ENCODE measurements around the gene GRID2IP. TPM values are rescaled to one million over a fixed set of nuclear protein-coding genes. Genes with fewer than 3 reads are reported as not detected.

GRID2IP gene
- total RNA-seq, 1 donor from 2014 or later, result 0.13 TPM

DNA sequence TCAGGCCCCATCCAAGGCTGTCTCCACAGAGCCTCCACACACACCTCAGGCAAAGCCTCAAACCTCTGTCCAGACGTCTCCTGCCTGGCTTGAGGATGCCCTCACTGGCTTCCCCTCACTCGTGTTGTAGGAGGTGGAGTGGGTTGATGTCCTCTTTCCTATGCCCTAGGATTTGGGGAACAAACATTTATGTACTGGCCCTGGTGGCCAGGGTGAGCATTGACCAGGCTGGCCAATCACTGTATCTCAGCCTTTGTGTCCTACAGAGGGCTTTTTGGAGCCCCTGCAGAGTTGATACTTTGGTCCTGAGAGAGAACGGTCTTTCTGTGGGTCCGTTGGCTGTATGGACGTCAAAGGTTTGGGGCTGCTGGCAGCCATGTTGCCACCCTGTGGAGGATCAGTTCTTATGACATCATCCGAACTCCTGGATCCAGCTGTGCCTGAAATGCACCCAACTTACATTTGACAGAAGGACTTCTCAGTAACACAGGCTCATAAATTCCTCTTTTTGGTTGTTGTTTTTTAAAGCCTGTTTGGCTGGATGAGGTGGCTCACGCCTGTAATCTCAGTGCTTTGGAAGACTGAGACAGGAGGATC lies 2.3 kb upstream of the GRID2IP start:
- Histone ChIP-seq H3K4me3 (ENCODE audit: low read depth, low read length) (no peak overlapping the region), H3K36me3 (ENCODE audit: control insufficient read depth, insufficient read depth, low read length) (no peaks in the 10 kb centered on the region), H3K27me3 (ENCODE audit: control insufficient read depth, insufficient read depth, low read length) (no peaks in the 10 kb centered on the region)
- DNase-seq (ENCODE audit: low read depth), result no peak
- no peak for TF ChIP-seq CTCF (IDR thresholded peaks at IDR 0.05; ENCODE audit: insufficient read depth, low read length, poor library complexity, severe bottlenecking)

- no peak for DNase-seq (ENCODE audit: low read depth)
- Histone ChIP-seq H3K27me3 (ENCODE audit: control insufficient read depth, insufficient read depth, low read length) (no peaks in the 10 kb centered on the region), H3K4me3 (ENCODE audit: low read depth, low read length) (no peak overlapping the region), H3K36me3 (ENCODE audit: control insufficient read depth, insufficient read depth, low read length) (no peaks in the 10 kb centered on the region)
- no peak for TF ChIP-seq CTCF (IDR thresholded peaks at IDR 0.05; ENCODE audit: insufficient read depth, low read length, poor library complexity, severe bottlenecking)
Observed at GRCh38 chr7:6547400-6547799, 3.9 kb downstream of the GRID2IP start.

DNA sequence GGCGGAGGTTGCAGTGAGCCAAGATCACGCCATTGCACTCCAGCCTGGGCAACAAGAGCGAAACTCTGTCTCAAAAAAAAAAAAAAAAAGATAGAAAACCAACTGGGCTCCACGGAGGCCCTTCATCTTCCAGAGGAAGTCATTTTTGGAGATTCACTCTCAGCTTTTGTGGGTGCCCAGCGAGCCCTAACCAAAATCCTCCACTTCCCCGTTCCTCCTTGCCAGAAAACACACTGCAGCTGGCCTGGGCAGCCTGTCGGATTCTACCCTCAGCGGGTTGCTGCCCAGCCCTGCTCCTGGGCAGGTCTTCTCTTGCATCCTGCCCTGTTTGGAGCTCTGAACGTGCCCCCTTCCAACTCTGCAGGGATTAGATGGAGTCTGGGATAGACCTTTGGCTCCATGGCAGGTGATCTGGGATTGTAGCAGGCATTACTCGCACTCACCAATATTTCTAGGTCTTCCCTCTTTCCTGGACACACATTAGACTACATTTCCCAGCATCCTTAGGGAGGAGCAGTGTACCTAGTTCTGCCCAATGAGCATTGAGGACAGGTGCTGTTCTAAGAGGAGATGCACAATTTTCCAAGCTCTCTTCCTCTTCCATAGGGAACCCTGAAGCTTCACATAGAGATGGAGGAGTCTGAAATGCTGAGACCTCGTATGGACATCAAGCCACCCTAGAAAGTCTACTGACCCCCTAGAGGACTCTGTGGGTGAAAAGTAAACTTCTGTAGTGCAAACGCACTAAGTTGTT lies 4.6 kb downstream of the GRID2IP start:
- Histone ChIP-seq H3K36me3 (ENCODE audit: control insufficient read depth, insufficient read depth, low read length) (no peaks in the 10 kb centered on the region), H3K27me3 (ENCODE audit: control insufficient read depth, insufficient read depth, low read length) (no peaks in the 10 kb centered on the region), H3K4me3 (ENCODE audit: low read depth, low read length) (no peak overlapping the region)
- no peak for TF ChIP-seq CTCF (IDR thresholded peaks at IDR 0.05; ENCODE audit: insufficient read depth, low read length, poor library complexity, severe bottlenecking)
- DNase-seq (ENCODE audit: low read depth), result no peak

GRCh38 chr7:6545398-6546126 lies 5.7 kb downstream of the GRID2IP start:
- no peak overlapping the region for H3K4me3 ChIP-seq (ENCODE audit: low read depth, low read length)
- no peaks in the 10 kb centered on the region for H3K27me3 ChIP-seq (ENCODE audit: control insufficient read depth, insufficient read depth, low read length)
- TF ChIP-seq CTCF (IDR thresholded peaks at IDR 0.05; ENCODE audit: insufficient read depth, low read length, poor library complexity, severe bottlenecking), result no peak
- no peaks in the 10 kb centered on the region for H3K36me3 ChIP-seq (ENCODE audit: control insufficient read depth, insufficient read depth, low read length)
- DNase-seq (ENCODE audit: low read depth), result no peak

DNA sequence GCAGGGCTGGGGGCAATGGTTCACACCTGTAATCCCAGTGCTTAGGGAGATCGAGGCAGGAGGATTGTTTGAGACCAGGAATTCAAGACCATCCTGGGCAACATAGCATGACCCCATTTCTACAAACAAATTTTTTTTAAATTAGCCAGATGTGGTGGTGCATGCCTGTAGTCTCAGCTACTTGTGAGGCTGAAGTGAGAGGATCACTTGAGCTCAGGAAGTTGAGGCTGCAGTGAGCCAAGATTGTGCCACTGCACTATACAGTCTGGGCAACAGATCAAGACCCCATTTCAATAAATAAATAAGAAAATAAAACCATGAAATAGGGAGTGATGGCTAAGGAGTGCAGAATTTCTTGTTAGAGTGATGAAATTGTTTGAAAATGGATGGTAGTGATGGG lies 8.9 kb downstream of the GRID2IP start:
- H3K4me3 ChIP-seq (ENCODE audit: low read depth, low read length), result no peak overlapping the region
- no peaks in the 10 kb centered on the region for H3K36me3 ChIP-seq (ENCODE audit: control insufficient read depth, insufficient read depth, low read length)
- no peak for TF ChIP-seq CTCF (IDR thresholded peaks at IDR 0.05; ENCODE audit: insufficient read depth, low read length, poor library complexity, severe bottlenecking)
- H3K27me3 ChIP-seq (ENCODE audit: control insufficient read depth, insufficient read depth, low read length), result peaks cover 8% of the 10 kb centered on the region
- DNase-seq (ENCODE audit: low read depth), result no peak

Measured in kidney epithelial cell (primary cell).